ENCODE measurements around the gene MORC3. TPM values are rescaled to one million over a fixed set of nuclear protein-coding genes. Genes with fewer than 3 reads are reported as not detected.

The MORC3 gene
- total and polyA plus RNA-seq, 9 of the 15 experiments (the other 6 are each of a cell fraction or from before 2014, with no cell fraction given): 12.7 to 53.7 (median 36.0) TPM

GRCh38 chr21:36297938-36298572 lies 21.9 kb upstream of the MORC3 start (continued):
- no peak for TF ChIP-seq AFF4 (CRISPR knock-in tag; IDR thresholded peaks at IDR 0.05)
- no peak for TF ChIP-seq CBFA2T2 (conservative IDR thresholded peaks at IDR 0.05)
- no peak for TF ChIP-seq MCM5 (IDR thresholded peaks at IDR 0.05; ENCODE audit: low read depth)
- peak in 1 of 3 experiments; percentile 74; a peak in 2 of 6 replicates for TF ChIP-seq ZBTB11 (CRISPR knock-in tag; IDR thresholded peaks at IDR 0.05)
- TF ChIP-seq POLR2B (IDR thresholded peaks at IDR 0.05; ENCODE audit: low read depth, partially characterized antibody): peak; percentile 33
- TF ChIP-seq ZNF778 (CRISPR knock-in tag; IDR thresholded peaks at IDR 0.05): no peak
- no peak for TF ChIP-seq TFAP4 (CRISPR knock-in tag; IDR thresholded peaks at IDR 0.05; ENCODE audit: borderline replicate concordance)
- TF ChIP-seq NFRKB (IDR thresholded peaks at IDR 0.05; ENCODE audit: low read depth): 0 out of 2 replicates have a peak, but pooled peaks have one; percentile 43
- no peak for TF ChIP-seq CCAR2 (IDR thresholded peaks at IDR 0.05; ENCODE audit: low read depth, low read length)
- TF ChIP-seq CUX1 (CRISPR knock-in tag; IDR thresholded peaks at IDR 0.05): no peak; the same call in 1 of the 2 replicates
- no peak for TF ChIP-seq SLC30A9 (CRISPR knock-in tag; IDR thresholded peaks at IDR 0.05)
- TF ChIP-seq HOXB6 (CRISPR knock-in tag; IDR thresholded peaks at IDR 0.05; ENCODE audit: borderline replicate concordance): no peak
- no peak for TF ChIP-seq MYNN (IDR thresholded peaks at IDR 0.05)
- no peak for TF ChIP-seq MYNN (CRISPR knock-in tag; IDR thresholded peaks at IDR 0.05)
